Measurements from ENCODE around the gene PROX1.

GRCh38 chr1:213958346-213958745, 29.4 kb upstream of the PROX1 start:
- TF ChIP-seq CTCF (IDR thresholded peaks at IDR 0.05) (no peak), POLR2A (IDR thresholded peaks at IDR 0.05) (no peak)
